GM12874 (cell line): ENCODE measurements around the gene HLF.

ENCODE experiments used
- TF ChIP-seq, protein P1 (sequence below): IDR thresholded peaks from 2 replicates; pipeline ENCODE4 v1.5.1; 2011; ENCODE audit warnings: low read depth, mild to moderate bottlenecking, control low read depth, low read length, moderate library complexity; ENCODE audit not compliant: insufficient read depth

HLF gene

DNA sequence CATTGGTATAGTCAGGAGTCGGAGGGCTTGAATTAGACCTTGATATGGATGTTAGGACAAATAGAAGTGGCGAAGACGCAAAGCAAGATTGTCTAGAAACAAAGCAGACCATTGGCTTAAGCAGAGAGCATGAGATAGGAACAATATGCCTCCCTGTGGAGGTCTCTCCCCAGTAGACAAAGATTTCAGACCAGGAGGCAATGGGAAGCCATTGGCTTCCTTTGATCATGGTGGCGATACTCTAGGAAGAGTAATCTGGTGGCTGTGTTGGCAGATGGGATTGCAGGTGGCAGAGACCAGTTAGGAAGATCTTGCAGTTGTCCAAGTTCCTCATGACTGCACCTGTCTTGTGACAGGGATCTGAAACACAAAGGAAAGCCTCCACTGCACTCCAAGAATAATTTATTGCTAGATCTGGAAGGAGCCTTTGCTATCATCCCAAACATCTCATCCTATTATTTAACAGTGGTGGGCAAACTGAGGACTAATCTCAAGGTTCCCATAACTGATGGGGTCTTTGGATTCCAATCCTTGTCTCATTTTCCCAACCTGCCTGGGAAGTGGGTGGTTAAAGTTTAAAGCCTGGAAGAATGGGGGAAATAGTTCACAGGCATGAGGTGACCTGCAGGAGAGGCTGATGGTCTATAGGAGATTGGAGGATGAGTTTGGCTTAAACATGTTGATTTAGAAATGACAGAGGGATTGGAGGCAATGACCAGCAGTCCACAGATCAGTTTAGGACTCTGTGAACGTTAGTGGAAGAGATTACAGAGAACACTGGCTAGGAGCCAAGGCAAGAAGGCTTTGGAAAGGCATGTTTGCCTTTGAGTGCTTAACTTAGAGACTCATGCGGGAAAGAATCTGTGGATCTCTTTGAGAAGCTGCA is 37.0 kb downstream of the HLF start:
- TF ChIP-seq, protein P1, sequence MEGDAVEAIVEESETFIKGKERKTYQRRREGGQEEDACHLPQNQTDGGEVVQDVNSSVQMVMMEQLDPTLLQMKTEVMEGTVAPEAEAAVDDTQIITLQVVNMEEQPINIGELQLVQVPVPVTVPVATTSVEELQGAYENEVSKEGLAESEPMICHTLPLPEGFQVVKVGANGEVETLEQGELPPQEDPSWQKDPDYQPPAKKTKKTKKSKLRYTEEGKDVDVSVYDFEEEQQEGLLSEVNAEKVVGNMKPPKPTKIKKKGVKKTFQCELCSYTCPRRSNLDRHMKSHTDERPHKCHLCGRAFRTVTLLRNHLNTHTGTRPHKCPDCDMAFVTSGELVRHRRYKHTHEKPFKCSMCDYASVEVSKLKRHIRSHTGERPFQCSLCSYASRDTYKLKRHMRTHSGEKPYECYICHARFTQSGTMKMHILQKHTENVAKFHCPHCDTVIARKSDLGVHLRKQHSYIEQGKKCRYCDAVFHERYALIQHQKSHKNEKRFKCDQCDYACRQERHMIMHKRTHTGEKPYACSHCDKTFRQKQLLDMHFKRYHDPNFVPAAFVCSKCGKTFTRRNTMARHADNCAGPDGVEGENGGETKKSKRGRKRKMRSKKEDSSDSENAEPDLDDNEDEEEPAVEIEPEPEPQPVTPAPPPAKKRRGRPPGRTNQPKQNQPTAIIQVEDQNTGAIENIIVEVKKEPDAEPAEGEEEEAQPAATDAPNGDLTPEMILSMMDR: no peak

DNA sequence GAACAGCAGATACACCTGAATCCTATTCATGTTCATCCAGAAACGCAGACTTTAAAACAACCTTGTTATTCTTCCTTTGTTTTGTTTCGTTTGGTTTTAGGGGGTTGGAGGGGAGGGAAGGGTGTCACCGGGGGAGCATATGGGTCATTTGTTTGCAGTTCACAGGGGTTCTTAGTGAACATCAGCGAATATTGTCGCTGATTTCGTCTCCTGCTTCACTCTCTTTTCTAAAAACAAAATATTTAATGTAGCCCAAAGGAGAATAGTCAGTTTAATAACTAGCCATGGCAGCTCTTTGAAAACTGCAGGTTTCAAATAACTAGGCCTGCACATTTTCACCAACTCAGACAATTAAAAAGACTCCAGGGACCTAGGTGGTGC is 37.6 kb downstream of the HLF start:
- TF ChIP-seq, protein P1: no peak

DNA sequence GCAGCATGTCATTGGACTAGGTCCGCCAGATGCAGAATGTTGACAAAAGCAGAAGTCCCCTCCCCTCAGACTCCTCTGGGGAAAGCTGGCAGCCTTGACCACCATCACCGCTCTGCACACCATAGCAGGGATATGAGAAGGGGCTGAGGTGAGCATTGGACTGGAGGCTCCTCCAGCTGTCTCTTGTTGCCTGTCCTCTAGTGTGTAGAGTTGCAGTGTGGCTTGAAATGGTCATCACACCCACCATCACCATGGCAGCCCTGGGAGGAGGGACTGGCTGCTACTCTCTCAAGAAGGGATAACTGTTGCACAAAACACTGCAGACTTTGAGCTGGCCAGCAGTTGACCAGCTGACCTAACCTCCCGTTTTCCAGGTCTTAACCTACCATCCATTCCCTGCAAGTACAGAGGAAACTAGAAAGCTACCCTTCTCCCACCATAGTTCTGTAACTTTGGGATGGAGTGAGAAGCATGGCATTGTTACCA is 38.3 kb downstream of the HLF start:
- TF ChIP-seq, protein P1: no peak

- TF ChIP-seq, protein P1: no peak
These were observed 39.0 kb downstream of the HLF start for GRCh38 chr17:55303701-55304145.

DNA sequence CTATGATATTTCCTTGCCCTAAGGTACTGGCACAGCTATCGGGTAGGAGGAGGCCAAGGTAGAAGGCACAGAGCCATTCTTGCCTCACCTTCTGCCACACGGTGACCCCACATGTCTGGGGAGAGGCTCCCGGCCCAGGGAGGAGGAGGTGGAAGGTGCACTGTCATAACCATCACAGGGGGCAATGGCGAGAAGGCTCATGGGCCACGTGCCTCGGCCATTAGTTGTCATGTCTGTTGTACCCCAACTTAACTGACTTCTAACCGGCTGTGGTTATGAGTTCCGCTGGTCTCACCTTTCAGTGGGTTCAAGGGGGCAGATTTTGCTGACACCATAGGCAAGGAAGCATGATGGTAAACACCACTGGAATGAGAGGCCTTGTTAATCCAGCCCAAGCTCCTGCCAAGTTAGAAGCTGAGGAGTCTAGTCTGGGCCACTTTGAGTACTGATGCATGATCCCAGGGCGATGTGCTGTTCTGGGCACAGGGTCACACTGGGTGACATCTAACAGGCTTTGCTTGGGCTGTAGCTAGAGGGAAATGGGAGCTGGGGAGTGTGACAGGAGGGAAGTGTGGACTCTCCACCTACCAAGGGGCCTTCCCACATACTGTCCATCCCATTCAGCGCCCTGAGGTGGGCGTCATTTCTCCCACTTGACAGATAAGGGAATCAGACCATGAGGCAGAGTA is 39.6 kb downstream of the HLF start:
- TF ChIP-seq, protein P1: no peak

DNA sequence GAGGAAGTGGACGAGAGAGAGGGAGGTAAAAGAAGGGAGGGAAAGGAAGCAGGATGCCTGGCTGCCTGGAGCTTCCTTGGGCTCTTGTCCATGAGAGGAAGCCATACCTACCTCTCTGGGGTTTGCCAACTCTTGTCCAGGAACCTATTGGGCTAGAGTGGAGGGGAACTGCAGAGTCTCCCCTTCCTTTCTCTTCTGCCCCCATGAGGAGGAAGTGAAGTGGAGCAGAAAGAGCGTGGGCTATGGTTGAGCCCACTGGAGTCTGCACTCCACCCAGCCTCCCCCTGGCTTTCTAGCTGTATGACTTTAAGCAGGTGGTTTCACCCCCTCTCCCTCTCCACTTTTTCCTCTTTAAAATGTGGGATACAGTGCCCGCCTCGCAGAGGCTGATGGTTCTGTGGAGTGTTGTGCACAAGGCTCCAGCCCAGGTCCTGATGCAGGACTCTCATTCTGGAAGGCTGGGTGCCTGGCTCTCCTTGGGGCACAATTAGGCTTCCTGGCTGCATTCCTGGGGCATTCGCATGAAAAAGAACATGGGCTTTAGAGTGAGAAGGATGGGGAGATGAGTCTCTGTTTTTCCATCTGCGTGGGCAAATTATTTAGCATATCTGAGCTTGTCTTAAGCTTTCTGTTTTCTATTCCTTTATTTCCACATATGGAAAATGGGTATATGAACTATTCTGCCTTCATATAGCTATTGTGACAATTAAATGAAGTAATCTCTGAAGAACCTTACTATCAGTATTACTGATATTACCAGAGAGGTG is 40.7 kb downstream of the HLF start:
- TF ChIP-seq, protein P1: no peak

DNA sequence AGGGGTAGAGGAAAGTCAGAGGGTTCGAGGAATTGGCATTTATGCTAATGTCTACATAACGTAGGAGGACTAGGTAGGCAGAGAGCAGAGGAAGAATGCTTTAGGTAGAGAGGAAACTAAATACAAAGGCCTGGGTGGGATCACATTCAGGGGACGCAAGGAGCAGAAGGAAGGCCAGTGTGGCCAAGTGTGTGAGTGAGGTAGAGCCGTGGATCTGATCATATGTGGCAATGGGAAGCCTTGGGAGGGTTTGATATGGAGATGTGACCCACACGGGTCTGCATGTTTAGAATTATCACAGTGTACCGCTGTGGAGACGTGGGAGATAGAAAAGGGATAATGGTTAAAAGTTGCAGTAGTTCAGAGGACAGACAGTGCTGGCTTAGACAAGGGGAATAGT is 43.1 kb downstream of the HLF start:
- TF ChIP-seq, protein P1: no peak
